Measurements from ENCODE around the gene OSM. TPM values are rescaled to one million over a fixed set of nuclear protein-coding genes. Genes with fewer than 3 reads are reported as not detected.

Gene OSM
- total and polyA plus RNA-seq, 4 donors: 0.09 to 0.84 (median 0.25) TPM; not detected in 1

- H3K4me3 ChIP-seq (ENCODE audit: low read depth in 1 of 3, low read length in 3 of 3): no peak overlapping the region
- TF ChIP-seq RXRA (IDR thresholded peaks at IDR 0.05) (no peak), RAD21 (IDR thresholded peaks at IDR 0.05) (no peak), TAF1 (conservative IDR thresholded peaks at IDR 0.05) (no peak), SP1 (IDR thresholded peaks at IDR 0.05) (no peak), YY1 (IDR thresholded peaks at IDR 0.05) (no peak), NR2F2 (IDR thresholded peaks at IDR 0.05) (no peak), CTCF (IDR thresholded peaks at IDR 0.05; ENCODE audit: low read depth, low read length, missing input control) (no peak), HNF4G (IDR thresholded peaks at IDR 0.05) (no peak), JUND (IDR thresholded peaks at IDR 0.05) (no peak)
- H3K27me3 ChIP-seq (ENCODE audit: control insufficient read depth in 4 of 4, insufficient read depth in 4 of 4, low read length in 3 of 4): no peaks in the 10 kb centered on the region
- no peak for DNase-seq (ENCODE audit: low spot score)
- H3K36me3 ChIP-seq (ENCODE audit: control insufficient read depth in 4 of 4, insufficient read depth in 3 of 4, low read depth in 1 of 4, low read length in 3 of 4): no peaks in the 10 kb centered on the region
- no peak overlapping the region for H3K9ac ChIP-seq (ENCODE audit: low read depth in 1 of 2, low read length in 2 of 2)
- no peak overlapping the region for H3K27ac ChIP-seq (ENCODE audit: low read depth in 1 of 2, low read length in 2 of 2)
- no peaks in the 10 kb centered on the region for H3K9me3 ChIP-seq (ENCODE audit: control insufficient read depth in 4 of 4, low read length in 3 of 4)
- 87% methylated on average over 17 of the region's 17 CpGs for WGBS
- H3K4me1 ChIP-seq (ENCODE audit: control insufficient read depth in 4 of 4, insufficient read depth in 4 of 4, low read length in 3 of 4): no peaks in the 10 kb centered on the region
Measured at GRCh38 chr22:30239488-30240405, 26.9 kb downstream of the OSM start.

- Histone ChIP-seq H3K4me1 (ENCODE audit: control insufficient read depth in 4 of 4, insufficient read depth in 4 of 4, low read length in 3 of 4) (no peaks in the 10 kb centered on the region), H3K4me3 (ENCODE audit: low read depth in 1 of 3, low read length in 3 of 3) (no peak overlapping the region), H3K27me3 (ENCODE audit: control insufficient read depth in 4 of 4, insufficient read depth in 4 of 4, low read length in 3 of 4) (no peaks in the 10 kb centered on the region), H3K27ac (ENCODE audit: low read depth in 1 of 2, low read length in 2 of 2) (no peak overlapping the region), H3K9ac (ENCODE audit: low read depth in 1 of 2, low read length in 2 of 2) (no peak overlapping the region), H3K36me3 (ENCODE audit: control insufficient read depth in 4 of 4, insufficient read depth in 3 of 4, low read depth in 1 of 4, low read length in 3 of 4) (no peaks in the 10 kb centered on the region), H3K9me3 (ENCODE audit: control insufficient read depth in 4 of 4, low read length in 3 of 4) (no peaks in the 10 kb centered on the region)
- no peak for DNase-seq (ENCODE audit: low spot score)
- 84% methylated on average over 27 of the region's 27 CpGs for WGBS
- TF ChIP-seq SP1 (IDR thresholded peaks at IDR 0.05) (no peak), HNF4G (IDR thresholded peaks at IDR 0.05) (no peak), REST (IDR thresholded peaks at IDR 0.05) (no peak), RXRA (IDR thresholded peaks at IDR 0.05) (no peak), ATF3 (IDR thresholded peaks at IDR 0.05) (no peak), CTCF (IDR thresholded peaks at IDR 0.05; ENCODE audit: low read depth, low read length, missing input control) (no peak), JUND (IDR thresholded peaks at IDR 0.05) (no peak), FOXA2 (IDR thresholded peaks at IDR 0.05) (no peak), FOXA1 (IDR thresholded peaks at IDR 0.05) (no peak), MAX (IDR thresholded peaks at IDR 0.05) (no peak), HNF4A (conservative IDR thresholded peaks at IDR 0.05) (no peak), YY1 (IDR thresholded peaks at IDR 0.05) (no peak), TAF1 (conservative IDR thresholded peaks at IDR 0.05) (no peak), EGR1 (IDR thresholded peaks at IDR 0.05; ENCODE audit: low read depth in 2 of 2) (no peak)
Measured at GRCh38 chr22:30238661-30239487, 27.8 kb downstream of the OSM start.

All from liver (tissue), 9 donors.